HEK293 (cell line): ENCODE data around the gene PCID2.

Experiments
- CTCF ChIA-PET: fragments of 350-600 bp; formaldehyde crosslinking; extraction: SDS; loops from one replicate; lab custom pipeline; 2021; ENCODE audit warnings: antibody characterized with exemption; lab: Yijun Ruan, JAX
- POLR2A ChIA-PET: fragments of 300-600 bp; formaldehyde crosslinking; extraction: SDS; loops from one replicate; lab custom pipeline; 2020; ENCODE audit warnings: antibody characterized with exemption, inconsistent platforms; lab: Yijun Ruan, JAX
- H3K27ac ChIP-seq: fragments of 200-500 bp; sonication (Bioruptor generic); 2 replicates; pipeline ENCODE4 v1.5.1; 2014; ENCODE audit warnings: low read depth, low read length, control low read depth, inconsistent platforms; ENCODE audit errors: extremely low read depth
- H3K36me3 ChIP-seq, 2 experiments: fragments of 200-500 bp in 1 of 2; sonication (Bioruptor generic) in 1 of 2; 1 replicate in 1 of 2; 2 replicates in 1 of 2; pipeline ENCODE4 v1.5.1; 2014 to 2017; ENCODE audit warnings: inconsistent platforms in 2 of 2, low read length in 2 of 2; ENCODE audit not compliant: control insufficient read depth in 2 of 2, insufficient read depth in 1 of 2
- H3K4me1 ChIP-seq: fragments of 200-500 bp; sonication (Bioruptor generic); 2 replicates; pipeline ENCODE4 v1.5.1; 2014; ENCODE audit warnings: mild to moderate bottlenecking, low read length, inconsistent platforms; ENCODE audit not compliant: control insufficient read depth, insufficient read depth
- H3K4me3 ChIP-seq: 2 replicates; pipeline ENCODE4 v1.5.1; 2011; ENCODE audit warnings: low read depth, mild to moderate bottlenecking, control low read depth, low read length, moderate library complexity
- H3K9me3 ChIP-seq: fragments of 200-500 bp; sonication (Bioruptor generic); 2 replicates; pipeline ENCODE4 v1.5.1; 2014; ENCODE audit warnings: low read depth, low read length, inconsistent platforms; ENCODE audit not compliant: control insufficient read depth, insufficient read depth
- EGR2 ChIP-seq: fragments of 450-650 bp; formaldehyde crosslinking; IDR thresholded peaks from 2 replicates; pipeline ENCODE4 v1.5.1; 2016; ENCODE audit warnings: low read depth, missing biosample characterization, missing genetic modification characterization
- GLI4 ChIP-seq: fragments of 450-650 bp; formaldehyde crosslinking; IDR thresholded peaks from 2 replicates; pipeline ENCODE4 v1.5.1; 2016; ENCODE audit warnings: missing biosample characterization, missing genetic modification characterization
- KLF10 ChIP-seq: fragments of 450-650 bp; IDR thresholded peaks from 2 replicates; pipeline ENCODE4 v1.5.1; 2018; ENCODE audit warnings: missing biosample characterization, mild to moderate bottlenecking, missing genetic modification characterization
- KLF9 ChIP-seq: fragments of 450-650 bp; formaldehyde crosslinking; IDR thresholded peaks from 2 replicates; pipeline ENCODE4 v1.5.1; 2016; ENCODE audit warnings: missing biosample characterization, missing genetic modification characterization, low read depth
- MEIS1 ChIP-seq: sonication (generic); formaldehyde crosslinking; IDR thresholded peaks from 2 replicates; pipeline ENCODE4 v1.8.1; 2022; ENCODE audit warnings: missing genetic modification reagents, mild to moderate bottlenecking, borderline replicate concordance
- PRDM4 ChIP-seq: fragments of 450-650 bp; formaldehyde crosslinking; IDR thresholded peaks from 2 replicates; pipeline ENCODE4 v1.5.1; 2017; ENCODE audit warnings: missing biosample characterization, missing genetic modification characterization
- SP2 ChIP-seq: fragments of 450-650 bp; formaldehyde crosslinking; IDR thresholded peaks from 2 replicates; pipeline ENCODE4 v1.5.1; 2016; ENCODE audit warnings: missing biosample characterization, missing genetic modification characterization
- WT1 ChIP-seq: fragments of 450-650 bp; formaldehyde crosslinking; IDR thresholded peaks from 2 replicates; pipeline ENCODE4 v1.5.1; 2016; ENCODE audit warnings: missing biosample characterization, missing genetic modification characterization
- ZBTB7A ChIP-seq: fragments of 450-650 bp; formaldehyde crosslinking; IDR thresholded peaks from 2 replicates; pipeline ENCODE4 v1.5.1; 2016; ENCODE audit warnings: low read depth, missing biosample characterization, missing genetic modification characterization
- ZNF184 ChIP-seq: fragments of 450-650 bp; IDR thresholded peaks from 2 replicates; pipeline ENCODE4 v1.5.1; 2018; ENCODE audit warnings: missing biosample characterization, mild to moderate bottlenecking, missing genetic modification characterization
- ZNF23 ChIP-seq: fragments of 450-650 bp; formaldehyde crosslinking; IDR thresholded peaks from 2 replicates; pipeline ENCODE4 v1.5.1; 2016; ENCODE audit warnings: missing biosample characterization, missing genetic modification characterization, borderline replicate concordance
- ZNF280C ChIP-seq: fragments of 450-650 bp; formaldehyde crosslinking; IDR thresholded peaks from 2 replicates; pipeline ENCODE4 v1.5.1; 2016; ENCODE audit warnings: missing biosample characterization, missing genetic modification characterization
- ZNF311 ChIP-seq: fragments of 450-650 bp; formaldehyde crosslinking; IDR thresholded peaks from 2 replicates; pipeline ENCODE4 v1.5.1; 2017; ENCODE audit warnings: missing biosample characterization, missing genetic modification characterization, borderline replicate concordance
- ZNF335 ChIP-seq: fragments of 450-650 bp; formaldehyde crosslinking; conservative IDR thresholded peaks from 2 replicates; pipeline ENCODE4 v1.5.1; 2016; ENCODE audit warnings: missing biosample characterization, missing genetic modification characterization
- ZNF362 ChIP-seq: fragments of 450-650 bp; formaldehyde crosslinking; IDR thresholded peaks from 2 replicates; pipeline ENCODE4 v1.5.1; 2016; ENCODE audit warnings: missing biosample characterization, missing genetic modification characterization
- ZNF654 ChIP-seq: fragments of 450-650 bp; formaldehyde crosslinking; IDR thresholded peaks from 2 replicates; pipeline ENCODE4 v1.5.1; 2016; ENCODE audit warnings: low read depth, missing biosample characterization, missing genetic modification characterization
- ZNF843 ChIP-seq: fragments of 450-650 bp; formaldehyde crosslinking; IDR thresholded peaks from 2 replicates; pipeline ENCODE4 v1.5.1; 2016; ENCODE audit warnings: missing biosample characterization, missing genetic modification characterization
- TF ChIP-seq, protein P1 (sequence below): fragments of 450-650 bp; formaldehyde crosslinking; IDR thresholded peaks from 2 replicates; pipeline ENCODE4 v1.5.1; 2016; ENCODE audit warnings: missing biosample characterization, missing genetic modification characterization
- TF ChIP-seq, protein P2 (sequence below): fragments of 450-650 bp; formaldehyde crosslinking; IDR thresholded peaks from 2 replicates; pipeline ENCODE4 v1.5.1; 2016; ENCODE audit warnings: missing biosample characterization, missing genetic modification characterization
- TF ChIP-seq, protein P3 (sequence below): fragments of 450-650 bp; formaldehyde crosslinking; IDR thresholded peaks from 2 replicates; pipeline ENCODE4 v1.5.1; 2016; ENCODE audit warnings: missing biosample characterization, missing genetic modification characterization
- TF ChIP-seq, protein P4 (sequence below): fragments of 450-650 bp; formaldehyde crosslinking; IDR thresholded peaks from 2 replicates; pipeline ENCODE4 v1.5.1; 2016; ENCODE audit warnings: missing biosample characterization, missing genetic modification characterization

PCID2 gene

DNA sequence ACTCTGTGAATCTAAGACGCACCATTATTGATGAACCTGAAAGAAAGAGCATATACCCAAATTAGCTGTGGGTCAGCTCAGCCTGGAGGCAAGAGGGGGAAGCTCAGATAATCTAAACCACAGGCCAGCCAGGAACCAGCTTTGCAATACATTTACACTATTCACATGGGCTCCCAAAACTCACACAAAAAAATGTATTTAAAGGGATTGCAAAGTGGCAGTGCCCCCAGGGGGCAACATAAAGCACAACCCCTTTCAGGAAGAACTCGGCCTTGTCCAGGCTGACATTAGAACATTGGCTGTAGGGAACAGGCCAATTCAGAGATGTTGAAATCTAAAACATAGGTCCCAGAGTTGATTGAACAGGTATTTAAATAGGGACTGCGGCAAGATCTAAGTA lies 53.3 kb downstream of the PCID2 start:
- H3K36me3 ChIP-seq = no peaks in the 10 kb centered on the region
- no peak overlapping the region for H3K27ac ChIP-seq
- no peak for TF ChIP-seq ZNF23 (tag by site-specific recombination)
- TF ChIP-seq GLI4 (tag by site-specific recombination) = no peak
- no peak for TF ChIP-seq ZNF311 (tag by site-specific recombination)
- TF ChIP-seq, protein P1, sequence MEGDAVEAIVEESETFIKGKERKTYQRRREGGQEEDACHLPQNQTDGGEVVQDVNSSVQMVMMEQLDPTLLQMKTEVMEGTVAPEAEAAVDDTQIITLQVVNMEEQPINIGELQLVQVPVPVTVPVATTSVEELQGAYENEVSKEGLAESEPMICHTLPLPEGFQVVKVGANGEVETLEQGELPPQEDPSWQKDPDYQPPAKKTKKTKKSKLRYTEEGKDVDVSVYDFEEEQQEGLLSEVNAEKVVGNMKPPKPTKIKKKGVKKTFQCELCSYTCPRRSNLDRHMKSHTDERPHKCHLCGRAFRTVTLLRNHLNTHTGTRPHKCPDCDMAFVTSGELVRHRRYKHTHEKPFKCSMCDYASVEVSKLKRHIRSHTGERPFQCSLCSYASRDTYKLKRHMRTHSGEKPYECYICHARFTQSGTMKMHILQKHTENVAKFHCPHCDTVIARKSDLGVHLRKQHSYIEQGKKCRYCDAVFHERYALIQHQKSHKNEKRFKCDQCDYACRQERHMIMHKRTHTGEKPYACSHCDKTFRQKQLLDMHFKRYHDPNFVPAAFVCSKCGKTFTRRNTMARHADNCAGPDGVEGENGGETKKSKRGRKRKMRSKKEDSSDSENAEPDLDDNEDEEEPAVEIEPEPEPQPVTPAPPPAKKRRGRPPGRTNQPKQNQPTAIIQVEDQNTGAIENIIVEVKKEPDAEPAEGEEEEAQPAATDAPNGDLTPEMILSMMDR = no peak
- TF ChIP-seq, protein P2, sequence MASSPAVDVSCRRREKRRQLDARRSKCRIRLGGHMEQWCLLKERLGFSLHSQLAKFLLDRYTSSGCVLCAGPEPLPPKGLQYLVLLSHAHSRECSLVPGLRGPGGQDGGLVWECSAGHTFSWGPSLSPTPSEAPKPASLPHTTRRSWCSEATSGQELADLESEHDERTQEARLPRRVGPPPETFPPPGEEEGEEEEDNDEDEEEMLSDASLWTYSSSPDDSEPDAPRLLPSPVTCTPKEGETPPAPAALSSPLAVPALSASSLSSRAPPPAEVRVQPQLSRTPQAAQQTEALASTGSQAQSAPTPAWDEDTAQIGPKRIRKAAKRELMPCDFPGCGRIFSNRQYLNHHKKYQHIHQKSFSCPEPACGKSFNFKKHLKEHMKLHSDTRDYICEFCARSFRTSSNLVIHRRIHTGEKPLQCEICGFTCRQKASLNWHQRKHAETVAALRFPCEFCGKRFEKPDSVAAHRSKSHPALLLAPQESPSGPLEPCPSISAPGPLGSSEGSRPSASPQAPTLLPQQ (tag by site-specific recombination) = no peak
- POLR2A ChIA-PET = interaction anchor here (0.5 kb wide), 1 partner anchor 15 kb away, joined by 7 read pairs; no protein-coding TSS in a partner anchor
- H3K4me1 ChIP-seq = peaks cover 2% of the 10 kb centered on the region
- no peak overlapping the region for H3K4me3 ChIP-seq
- no peaks in the 10 kb centered on the region for H3K9me3 ChIP-seq
- CTCF ChIA-PET = interaction anchor here (0.6 kb wide), 2 partner anchors 12 to 128 kb away, joined by 4 read pairs; no protein-coding TSS in a partner anchor

- POLR2A ChIA-PET = interaction anchor here (0.8 kb wide), 1 partner anchor 22 kb away, joined by 3 read pairs; no protein-coding TSS in a partner anchor
- Histone ChIP-seq H3K4me1 (peaks cover 2% of the 10 kb centered on the region), H3K9me3 (no peaks in the 10 kb centered on the region), H3K4me3 (peak overlapping the region; percentile 12), H3K27ac (no peak overlapping the region), H3K36me3 (no peaks in the 10 kb centered on the region)
- CTCF ChIA-PET = interaction anchor here (0.7 kb wide), 1 partner anchor 642 kb away, joined by 5 read pairs; no protein-coding TSS in a partner anchor
- no peak for TF ChIP-seq ZNF654
- no peak for TF ChIP-seq MEIS1 (CRISPR knock-in tag)
- TF ChIP-seq, protein P3, sequence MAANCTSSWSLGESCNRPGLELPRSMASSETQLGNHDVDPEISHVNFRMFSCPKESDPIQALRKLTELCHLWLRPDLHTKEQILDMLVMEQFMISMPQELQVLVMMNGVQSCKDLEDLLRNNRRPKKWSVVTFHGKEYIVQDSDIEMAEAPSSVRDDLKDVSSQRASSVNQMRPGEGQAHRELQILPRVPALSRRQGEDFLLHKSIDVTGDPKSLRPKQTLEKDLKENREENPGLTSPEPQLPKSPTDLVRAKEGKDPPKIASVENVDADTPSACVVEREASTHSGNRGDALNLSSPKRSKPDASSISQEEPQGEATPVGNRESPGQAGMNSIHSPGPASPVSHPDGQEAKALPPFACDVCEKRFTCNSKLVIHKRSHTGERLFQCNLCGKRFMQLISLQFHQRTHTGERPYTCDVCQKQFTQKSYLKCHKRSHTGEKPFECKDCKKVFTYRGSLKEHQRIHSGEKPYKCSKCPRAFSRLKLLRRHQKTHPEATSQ = no peak
- peak; percentile 8; the same call in 1 of the 2 replicates for TF ChIP-seq SP2 (tag by site-specific recombination)
- TF ChIP-seq KLF10 (tag by site-specific recombination) = peak; percentile 86
- TF ChIP-seq ZNF280C = no peak
- no peak for TF ChIP-seq ZBTB7A (tag by site-specific recombination)
- TF ChIP-seq ZNF23 (tag by site-specific recombination) = no peak
- TF ChIP-seq EGR2 (tag by site-specific recombination) = no peak
- no peak for TF ChIP-seq PRDM4 (tag by site-specific recombination)
- peak; percentile 21; the same call in 1 of the 2 replicates for TF ChIP-seq ZNF335 (tag by site-specific recombination)
- TF ChIP-seq ZNF843 (tag by site-specific recombination) = no peak
- no peak for TF ChIP-seq ZNF184 (tag by site-specific recombination)
- TF ChIP-seq ZNF362 (tag by site-specific recombination) = no peak
- TF ChIP-seq, protein P4, sequence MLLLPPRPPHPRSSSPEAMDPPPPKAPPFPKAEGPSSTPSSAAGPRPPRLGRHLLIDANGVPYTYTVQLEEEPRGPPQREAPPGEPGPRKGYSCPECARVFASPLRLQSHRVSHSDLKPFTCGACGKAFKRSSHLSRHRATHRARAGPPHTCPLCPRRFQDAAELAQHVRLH (tag by site-specific recombination) = no peak
- TF ChIP-seq WT1 (tag by site-specific recombination) = 0 out of 2 replicates have a peak, but pooled peaks have one; percentile 14
- peak; percentile 14; the same call in 1 of the 2 replicates for TF ChIP-seq KLF9
Observed at GRCh38 chr13:113153810-113154748, 54.4 kb downstream of the PCID2 start.
